ENCODE results near the gene ABCA12.

Gene ABCA12, protein sequence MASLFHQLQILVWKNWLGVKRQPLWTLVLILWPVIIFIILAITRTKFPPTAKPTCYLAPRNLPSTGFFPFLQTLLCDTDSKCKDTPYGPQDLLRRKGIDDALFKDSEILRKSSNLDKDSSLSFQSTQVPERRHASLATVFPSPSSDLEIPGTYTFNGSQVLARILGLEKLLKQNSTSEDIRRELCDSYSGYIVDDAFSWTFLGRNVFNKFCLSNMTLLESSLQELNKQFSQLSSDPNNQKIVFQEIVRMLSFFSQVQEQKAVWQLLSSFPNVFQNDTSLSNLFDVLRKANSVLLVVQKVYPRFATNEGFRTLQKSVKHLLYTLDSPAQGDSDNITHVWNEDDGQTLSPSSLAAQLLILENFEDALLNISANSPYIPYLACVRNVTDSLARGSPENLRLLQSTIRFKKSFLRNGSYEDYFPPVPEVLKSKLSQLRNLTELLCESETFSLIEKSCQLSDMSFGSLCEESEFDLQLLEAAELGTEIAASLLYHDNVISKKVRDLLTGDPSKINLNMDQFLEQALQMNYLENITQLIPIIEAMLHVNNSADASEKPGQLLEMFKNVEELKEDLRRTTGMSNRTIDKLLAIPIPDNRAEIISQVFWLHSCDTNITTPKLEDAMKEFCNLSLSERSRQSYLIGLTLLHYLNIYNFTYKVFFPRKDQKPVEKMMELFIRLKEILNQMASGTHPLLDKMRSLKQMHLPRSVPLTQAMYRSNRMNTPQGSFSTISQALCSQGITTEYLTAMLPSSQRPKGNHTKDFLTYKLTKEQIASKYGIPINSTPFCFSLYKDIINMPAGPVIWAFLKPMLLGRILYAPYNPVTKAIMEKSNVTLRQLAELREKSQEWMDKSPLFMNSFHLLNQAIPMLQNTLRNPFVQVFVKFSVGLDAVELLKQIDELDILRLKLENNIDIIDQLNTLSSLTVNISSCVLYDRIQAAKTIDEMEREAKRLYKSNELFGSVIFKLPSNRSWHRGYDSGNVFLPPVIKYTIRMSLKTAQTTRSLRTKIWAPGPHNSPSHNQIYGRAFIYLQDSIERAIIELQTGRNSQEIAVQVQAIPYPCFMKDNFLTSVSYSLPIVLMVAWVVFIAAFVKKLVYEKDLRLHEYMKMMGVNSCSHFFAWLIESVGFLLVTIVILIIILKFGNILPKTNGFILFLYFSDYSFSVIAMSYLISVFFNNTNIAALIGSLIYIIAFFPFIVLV (N-terminal part only)

GRCh38 chr2:215138479-215138878, at the start of gene ABCA12:
Gene ABCA12 (minus strand): TSS chr2:215138626. CDS start chr2:215138208, 418 bp downstream.
- Histone ChIP-seq H3F3A (ENCODE audit: insufficient read depth, low read length) (no peaks in the 10 kb centered on the region), H3K9ac (ENCODE audit: low read length) (no peak within 1 kb of the TSS), H4K20me1 (ENCODE audit: insufficient read depth, low read length) (no peaks in the 10 kb centered on the region), H3K9me3 (replicated peaks; ENCODE audit: insufficient read depth, low read length) (no peaks in the 10 kb centered on the region), H2AFZ (ENCODE audit: low read length) (no peak within 1 kb of the TSS), H3K9me2 (replicated peaks; ENCODE audit: insufficient read depth, low read length) (no peaks in the 10 kb centered on the region), H3K4me1 (ENCODE audit: low read length) (no peaks in the 10 kb centered on the region), H3K27ac (ENCODE audit: low read length) (no peak within 1 kb of the TSS), H3K27me3 (replicated peaks; ENCODE audit: insufficient read depth, low read length) (no peaks in the 10 kb centered on the region), H3K4me2 (ENCODE audit: low read depth, low read length) (no peak within 1 kb of the TSS), H3K36me3 (replicated peaks; ENCODE audit: insufficient read depth, low read length) (no peaks in the 10 kb centered on the region), H3K4me3 (ENCODE audit: low read length) (no peak within 1 kb of the TSS), H3K79me2 (ENCODE audit: low read length) (no peaks in the 10 kb centered on the region)
- no peak for DNase-seq
- TF ChIP-seq EZH2phosphoT487 (IDR thresholded peaks at IDR 0.05; ENCODE audit: low read length), result no peak
- TF ChIP-seq, protein P1, sequence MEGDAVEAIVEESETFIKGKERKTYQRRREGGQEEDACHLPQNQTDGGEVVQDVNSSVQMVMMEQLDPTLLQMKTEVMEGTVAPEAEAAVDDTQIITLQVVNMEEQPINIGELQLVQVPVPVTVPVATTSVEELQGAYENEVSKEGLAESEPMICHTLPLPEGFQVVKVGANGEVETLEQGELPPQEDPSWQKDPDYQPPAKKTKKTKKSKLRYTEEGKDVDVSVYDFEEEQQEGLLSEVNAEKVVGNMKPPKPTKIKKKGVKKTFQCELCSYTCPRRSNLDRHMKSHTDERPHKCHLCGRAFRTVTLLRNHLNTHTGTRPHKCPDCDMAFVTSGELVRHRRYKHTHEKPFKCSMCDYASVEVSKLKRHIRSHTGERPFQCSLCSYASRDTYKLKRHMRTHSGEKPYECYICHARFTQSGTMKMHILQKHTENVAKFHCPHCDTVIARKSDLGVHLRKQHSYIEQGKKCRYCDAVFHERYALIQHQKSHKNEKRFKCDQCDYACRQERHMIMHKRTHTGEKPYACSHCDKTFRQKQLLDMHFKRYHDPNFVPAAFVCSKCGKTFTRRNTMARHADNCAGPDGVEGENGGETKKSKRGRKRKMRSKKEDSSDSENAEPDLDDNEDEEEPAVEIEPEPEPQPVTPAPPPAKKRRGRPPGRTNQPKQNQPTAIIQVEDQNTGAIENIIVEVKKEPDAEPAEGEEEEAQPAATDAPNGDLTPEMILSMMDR (IDR thresholded peaks at IDR 0.05; ENCODE audit: low read length), result no peak
- no peak for TF ChIP-seq EZH2 (optimal IDR thresholded peaks at IDR 0.05; ENCODE audit: low read depth, low read length)

GRCh38 chr2:215188078-215188477, 49.7 kb upstream of the ABCA12 start:
- Histone ChIP-seq H3F3A (ENCODE audit: insufficient read depth, low read length) (no peaks in the 10 kb centered on the region), H3K4me1 (ENCODE audit: low read length) (no peaks in the 10 kb centered on the region; the same call in 1 of the 2 replicates), H3K27me3 (replicated peaks; ENCODE audit: insufficient read depth, low read length) (no peaks in the 10 kb centered on the region), H3K79me2 (ENCODE audit: low read length) (no peaks in the 10 kb centered on the region), H4K20me1 (ENCODE audit: insufficient read depth, low read length) (no peaks in the 10 kb centered on the region), H3K4me3 (ENCODE audit: low read length) (no peak overlapping the region), H3K9me3 (replicated peaks; ENCODE audit: insufficient read depth, low read length) (no peaks in the 10 kb centered on the region), H3K27ac (ENCODE audit: low read length) (no peak overlapping the region), H3K36me3 (replicated peaks; ENCODE audit: insufficient read depth, low read length) (no peaks in the 10 kb centered on the region), H3K9me2 (replicated peaks; ENCODE audit: insufficient read depth, low read length) (no peaks in the 10 kb centered on the region), H3K4me2 (ENCODE audit: low read depth, low read length) (no peak overlapping the region), H2AFZ (ENCODE audit: low read length) (no peak overlapping the region), H3K9ac (ENCODE audit: low read length) (no peak overlapping the region)
- TF ChIP-seq EZH2 (optimal IDR thresholded peaks at IDR 0.05; ENCODE audit: low read depth, low read length), result no peak
- DNase-seq, result no peak

DNA sequence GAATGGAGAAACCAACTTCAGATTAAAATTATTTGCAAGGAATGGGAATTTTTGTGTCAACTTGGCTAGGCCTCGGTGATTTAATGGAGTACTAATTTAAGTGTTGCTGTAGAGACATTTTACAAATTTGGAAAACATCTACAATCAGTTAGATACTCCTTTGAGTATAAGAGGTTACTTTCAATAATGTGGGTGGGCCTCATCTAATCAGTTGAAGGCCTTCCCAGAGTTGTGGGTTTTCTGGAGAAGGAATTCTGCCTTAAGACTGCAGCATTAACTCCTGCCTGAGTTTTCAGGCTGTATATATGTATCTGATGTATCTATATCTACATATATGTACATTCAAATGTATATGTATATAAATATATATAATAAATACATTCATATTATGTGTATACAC, 47.6 kb upstream of the ABCA12 start:
- H3K9me3 ChIP-seq (replicated peaks; ENCODE audit: insufficient read depth, low read length), result no peaks in the 10 kb centered on the region
- no peak overlapping the region for H3K4me2 ChIP-seq (ENCODE audit: low read depth, low read length)
- no peak overlapping the region for H3K9ac ChIP-seq (ENCODE audit: low read length)
- no peak overlapping the region for H2AFZ ChIP-seq (ENCODE audit: low read length)
- H3F3A ChIP-seq (ENCODE audit: insufficient read depth, low read length), result no peaks in the 10 kb centered on the region
- H3K36me3 ChIP-seq (replicated peaks; ENCODE audit: insufficient read depth, low read length), result no peaks in the 10 kb centered on the region
- H3K9me2 ChIP-seq (replicated peaks; ENCODE audit: insufficient read depth, low read length), result no peaks in the 10 kb centered on the region
- no peaks in the 10 kb centered on the region for H3K27me3 ChIP-seq (replicated peaks; ENCODE audit: insufficient read depth, low read length)
- no peak overlapping the region for H3K27ac ChIP-seq (ENCODE audit: low read length)
- H3K79me2 ChIP-seq (ENCODE audit: low read length), result no peaks in the 10 kb centered on the region
- no peaks in the 10 kb centered on the region; the same call in 1 of the 2 replicates for H3K4me1 ChIP-seq (ENCODE audit: low read length)
- DNase-seq, result no peak
- no peak overlapping the region for H3K4me3 ChIP-seq (ENCODE audit: low read length)
- TF ChIP-seq EZH2phosphoT487 (IDR thresholded peaks at IDR 0.05; ENCODE audit: low read length), result no peak
- no peak for TF ChIP-seq EZH2 (optimal IDR thresholded peaks at IDR 0.05; ENCODE audit: low read depth, low read length)
- TF ChIP-seq, protein P1 (IDR thresholded peaks at IDR 0.05; ENCODE audit: low read length), result no peak
- H4K20me1 ChIP-seq (ENCODE audit: insufficient read depth, low read length), result no peaks in the 10 kb centered on the region

Measured in MM.1S (cell line).